GM23338 (cell line): ENCODE measurements around the gene SLC6A18. TPM values are rescaled to one million over a fixed set of nuclear protein-coding genes. Genes with fewer than 3 reads are reported as not detected.

Experiments
- ATAC-seq: fragments of 200-7000 bp; cut with Tn5 transposase; 3 replicates; pipeline ENCODE4 v1.9.1; 2020
- DNase-seq: peaks from one replicate; pipeline ENCODE4 v3.0.0-alpha.2; 2015; ENCODE audit warnings: low spot score
- H2AFZ ChIP-seq: fragments of 200-600 bp; sonication (generic); 2 replicates; pipeline ENCODE4 v1.8.0; 2016; ENCODE audit warnings: antibody characterized with exemption, mild to moderate bottlenecking, moderate library complexity
- H3F3A ChIP-seq: fragments of 200-600 bp; sonication (generic); replicated peaks from 2 replicates; pipeline ENCODE4 v1.8.0; 2017; ENCODE audit warnings: antibody characterized with exemption, mixed run types, low read depth
- H3K27ac ChIP-seq: fragments of 200-600 bp; sonication (generic); 2 replicates; pipeline ENCODE4 v1.6.1; 2016; ENCODE audit warnings: low read depth
- H3K27me3 ChIP-seq: fragments of 200-600 bp; sonication (generic); 2 replicates; pipeline ENCODE4 v1.8.0; 2016; ENCODE audit warnings: mild to moderate bottlenecking, mixed run types, moderate library complexity; ENCODE audit not compliant: insufficient read depth
- H3K36me3 ChIP-seq: fragments of 200-600 bp; sonication (generic); 2 replicates; pipeline ENCODE4 v1.8.0; 2016; ENCODE audit warnings: mild to moderate bottlenecking; ENCODE audit not compliant: insufficient read depth
- H3K4me1 ChIP-seq: fragments of 200-600 bp; sonication (generic); 2 replicates; pipeline ENCODE4 v1.8.0; 2016; ENCODE audit warnings: mild to moderate bottlenecking, moderate library complexity; ENCODE audit not compliant: insufficient read depth
- H3K4me2 ChIP-seq: fragments of 200-600 bp; sonication (generic); 2 replicates; pipeline ENCODE4 v1.7.1; 2017; ENCODE audit warnings: mixed run types
- H3K4me3 ChIP-seq: fragments of 200-600 bp; sonication (generic); 2 replicates; pipeline ENCODE4 v1.6.1; 2016; ENCODE audit warnings: mixed run types
- H3K79me2 ChIP-seq: fragments of 200-600 bp; sonication (generic); replicated peaks from 2 replicates; pipeline ENCODE4 v1.8.0; 2017; ENCODE audit warnings: mild to moderate bottlenecking; ENCODE audit not compliant: insufficient read depth
- H3K9me2 ChIP-seq: fragments of 200-600 bp; sonication (generic); 2 replicates; pipeline ENCODE4 v1.8.0; 2017; ENCODE audit not compliant: insufficient read depth
- H4K20me1 ChIP-seq: fragments of 200-600 bp; sonication (generic); replicated peaks from 2 replicates; pipeline ENCODE4 v1.8.0; 2017; ENCODE audit warnings: mild to moderate bottlenecking; ENCODE audit not compliant: insufficient read depth
- H3K27ac Mint-ChIP-seq: 2 replicates; pipeline ENCODE4 v1.8.0; 2020; ENCODE audit warnings: inconsistent platforms, mild to moderate bottlenecking, moderate library complexity, mixed read lengths
- H3K27me3 Mint-ChIP-seq: 3 replicates; pipeline ENCODE4 v1.8.0; 2022; ENCODE audit warnings: low read depth, mild to moderate bottlenecking, moderate library complexity, mixed read lengths, inconsistent platforms; ENCODE audit not compliant: insufficient read depth, poor library complexity
- H3K36me3 Mint-ChIP-seq: 3 replicates; pipeline ENCODE4 v1.8.0; 2021; ENCODE audit warnings: low read depth, mild to moderate bottlenecking, inconsistent platforms, moderate library complexity, mixed read lengths
- H3K4me1 Mint-ChIP-seq: 3 replicates; pipeline ENCODE4 v1.8.0; 2020; ENCODE audit warnings: mild to moderate bottlenecking, inconsistent platforms, mixed read lengths
- H3K4me3 Mint-ChIP-seq: 3 replicates; pipeline ENCODE4 v1.8.0; 2021; ENCODE audit warnings: moderate library complexity, mild to moderate bottlenecking, inconsistent platforms, mixed read lengths
- H3K9me3 Mint-ChIP-seq: 3 replicates; pipeline ENCODE4 v1.8.0; 2020; ENCODE audit warnings: moderate library complexity, mild to moderate bottlenecking, inconsistent platforms, mixed read lengths
- EZH2 ChIP-seq: fragments of 200-600 bp; sonication (generic); IDR thresholded peaks from one replicate; pipeline ENCODE4 v1.8.0; 2017; ENCODE audit warnings: antibody characterized with exemption, mild to moderate bottlenecking, low read depth; ENCODE audit not compliant: unreplicated experiment
- EZH2phosphoT487 ChIP-seq: fragments of 200-600 bp; sonication (generic); IDR thresholded peaks from one replicate; pipeline ENCODE4 v1.8.1; 2018; ENCODE audit warnings: antibody characterized with exemption; ENCODE audit not compliant: unreplicated experiment
- POLR2AphosphoS5 ChIP-seq: IDR thresholded peaks from 2 replicates; pipeline ENCODE4 v1.6.1; 2016; ENCODE audit warnings: antibody characterized with exemption, low read depth
- ZNF114 ChIP-seq: fragments of 250-450 bp; sonication (Bioruptor Pico); IDR thresholded peaks from 2 replicates; pipeline ENCODE4 v1.5.0; 2020; ENCODE audit warnings: mild to moderate bottlenecking, moderate library complexity
- ZNF331 ChIP-seq: fragments of 250-450 bp; sonication (Bioruptor Pico); IDR thresholded peaks from 2 replicates; pipeline ENCODE4 v1.5.0; 2020; ENCODE audit warnings: low read depth, mild to moderate bottlenecking, moderate library complexity
- polyA plus RNA-seq: library from polyadenylated mRNA; unstranded; fragments of >200 nt; fragmentation: Nextera tagmentation; extraction: Ambion mirVana; gene quantifications from 2 replicates; pipeline ENCODE4 v1.2.1, GENCODE V29; 2016
- total RNA-seq: library from RNA; depleted of rRNA; stranded (reverse); fragments of >200 nt; shearing (Covaris generic); gene quantifications from 2 replicates; pipeline ENCODE4 v1.2.3, GENCODE V29; 2014
- TF ChIP-seq, protein P1 (sequence below): IDR thresholded peaks from one replicate; pipeline ENCODE4 v1.6.1; 2018; ENCODE audit warnings: antibody characterized with exemption; ENCODE audit not compliant: unreplicated experiment
- TF ChIP-seq, protein P2 (sequence below), 2 experiments: fragments of 200-600 bp in 1 of 2; sonication (generic) in 1 of 2; conservative IDR thresholded peaks; 2 replicates each; pipeline versions ENCODE4 v1.5.1 to v1.6.1; 2016 to 2017; ENCODE audit warnings: antibody characterized with exemption in 2 of 2, low read depth in 2 of 2, mild to moderate bottlenecking in 2 of 2, moderate library complexity in 1 of 2
- TF ChIP-seq, protein P3 (sequence below): fragments of 250-450 bp; sonication (Bioruptor Pico); IDR thresholded peaks from 2 replicates; pipeline ENCODE4 v1.5.0; 2020; ENCODE audit warnings: mild to moderate bottlenecking, moderate library complexity

The SLC6A18 gene
- total and polyA plus RNA-seq, 2 experiments from 2014 or later: not detected

- no peaks in the 10 kb centered on the region; the same call in 1 of the 2 replicates for H4K20me1 ChIP-seq
- H3K4me3 ChIP-seq: no peak overlapping the region
- H3K27ac ChIP-seq: no peak overlapping the region
- no peaks in the 10 kb centered on the region for H3K79me2 ChIP-seq
- DNase-seq: no peak
- no peak for TF ChIP-seq ZNF114 (CRISPR knock-in tag)
- TF ChIP-seq, protein P1, sequence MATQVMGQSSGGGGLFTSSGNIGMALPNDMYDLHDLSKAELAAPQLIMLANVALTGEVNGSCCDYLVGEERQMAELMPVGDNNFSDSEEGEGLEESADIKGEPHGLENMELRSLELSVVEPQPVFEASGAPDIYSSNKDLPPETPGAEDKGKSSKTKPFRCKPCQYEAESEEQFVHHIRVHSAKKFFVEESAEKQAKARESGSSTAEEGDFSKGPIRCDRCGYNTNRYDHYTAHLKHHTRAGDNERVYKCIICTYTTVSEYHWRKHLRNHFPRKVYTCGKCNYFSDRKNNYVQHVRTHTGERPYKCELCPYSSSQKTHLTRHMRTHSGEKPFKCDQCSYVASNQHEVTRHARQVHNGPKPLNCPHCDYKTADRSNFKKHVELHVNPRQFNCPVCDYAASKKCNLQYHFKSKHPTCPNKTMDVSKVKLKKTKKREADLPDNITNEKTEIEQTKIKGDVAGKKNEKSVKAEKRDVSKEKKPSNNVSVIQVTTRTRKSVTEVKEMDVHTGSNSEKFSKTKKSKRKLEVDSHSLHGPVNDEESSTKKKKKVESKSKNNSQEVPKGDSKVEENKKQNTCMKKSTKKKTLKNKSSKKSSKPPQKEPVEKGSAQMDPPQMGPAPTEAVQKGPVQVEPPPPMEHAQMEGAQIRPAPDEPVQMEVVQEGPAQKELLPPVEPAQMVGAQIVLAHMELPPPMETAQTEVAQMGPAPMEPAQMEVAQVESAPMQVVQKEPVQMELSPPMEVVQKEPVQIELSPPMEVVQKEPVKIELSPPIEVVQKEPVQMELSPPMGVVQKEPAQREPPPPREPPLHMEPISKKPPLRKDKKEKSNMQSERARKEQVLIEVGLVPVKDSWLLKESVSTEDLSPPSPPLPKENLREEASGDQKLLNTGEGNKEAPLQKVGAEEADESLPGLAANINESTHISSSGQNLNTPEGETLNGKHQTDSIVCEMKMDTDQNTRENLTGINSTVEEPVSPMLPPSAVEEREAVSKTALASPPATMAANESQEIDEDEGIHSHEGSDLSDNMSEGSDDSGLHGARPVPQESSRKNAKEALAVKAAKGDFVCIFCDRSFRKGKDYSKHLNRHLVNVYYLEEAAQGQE: no peak
- TF ChIP-seq, protein P2, sequence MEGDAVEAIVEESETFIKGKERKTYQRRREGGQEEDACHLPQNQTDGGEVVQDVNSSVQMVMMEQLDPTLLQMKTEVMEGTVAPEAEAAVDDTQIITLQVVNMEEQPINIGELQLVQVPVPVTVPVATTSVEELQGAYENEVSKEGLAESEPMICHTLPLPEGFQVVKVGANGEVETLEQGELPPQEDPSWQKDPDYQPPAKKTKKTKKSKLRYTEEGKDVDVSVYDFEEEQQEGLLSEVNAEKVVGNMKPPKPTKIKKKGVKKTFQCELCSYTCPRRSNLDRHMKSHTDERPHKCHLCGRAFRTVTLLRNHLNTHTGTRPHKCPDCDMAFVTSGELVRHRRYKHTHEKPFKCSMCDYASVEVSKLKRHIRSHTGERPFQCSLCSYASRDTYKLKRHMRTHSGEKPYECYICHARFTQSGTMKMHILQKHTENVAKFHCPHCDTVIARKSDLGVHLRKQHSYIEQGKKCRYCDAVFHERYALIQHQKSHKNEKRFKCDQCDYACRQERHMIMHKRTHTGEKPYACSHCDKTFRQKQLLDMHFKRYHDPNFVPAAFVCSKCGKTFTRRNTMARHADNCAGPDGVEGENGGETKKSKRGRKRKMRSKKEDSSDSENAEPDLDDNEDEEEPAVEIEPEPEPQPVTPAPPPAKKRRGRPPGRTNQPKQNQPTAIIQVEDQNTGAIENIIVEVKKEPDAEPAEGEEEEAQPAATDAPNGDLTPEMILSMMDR (conservative IDR thresholded peaks at IDR 0.05; ENCODE audit: low read depth in 2 of 2): no peak
- no peak for TF ChIP-seq EZH2
- TF ChIP-seq ZNF331 (CRISPR knock-in tag): no peak
- no peak for TF ChIP-seq POLR2AphosphoS5
- TF ChIP-seq, protein P3, sequence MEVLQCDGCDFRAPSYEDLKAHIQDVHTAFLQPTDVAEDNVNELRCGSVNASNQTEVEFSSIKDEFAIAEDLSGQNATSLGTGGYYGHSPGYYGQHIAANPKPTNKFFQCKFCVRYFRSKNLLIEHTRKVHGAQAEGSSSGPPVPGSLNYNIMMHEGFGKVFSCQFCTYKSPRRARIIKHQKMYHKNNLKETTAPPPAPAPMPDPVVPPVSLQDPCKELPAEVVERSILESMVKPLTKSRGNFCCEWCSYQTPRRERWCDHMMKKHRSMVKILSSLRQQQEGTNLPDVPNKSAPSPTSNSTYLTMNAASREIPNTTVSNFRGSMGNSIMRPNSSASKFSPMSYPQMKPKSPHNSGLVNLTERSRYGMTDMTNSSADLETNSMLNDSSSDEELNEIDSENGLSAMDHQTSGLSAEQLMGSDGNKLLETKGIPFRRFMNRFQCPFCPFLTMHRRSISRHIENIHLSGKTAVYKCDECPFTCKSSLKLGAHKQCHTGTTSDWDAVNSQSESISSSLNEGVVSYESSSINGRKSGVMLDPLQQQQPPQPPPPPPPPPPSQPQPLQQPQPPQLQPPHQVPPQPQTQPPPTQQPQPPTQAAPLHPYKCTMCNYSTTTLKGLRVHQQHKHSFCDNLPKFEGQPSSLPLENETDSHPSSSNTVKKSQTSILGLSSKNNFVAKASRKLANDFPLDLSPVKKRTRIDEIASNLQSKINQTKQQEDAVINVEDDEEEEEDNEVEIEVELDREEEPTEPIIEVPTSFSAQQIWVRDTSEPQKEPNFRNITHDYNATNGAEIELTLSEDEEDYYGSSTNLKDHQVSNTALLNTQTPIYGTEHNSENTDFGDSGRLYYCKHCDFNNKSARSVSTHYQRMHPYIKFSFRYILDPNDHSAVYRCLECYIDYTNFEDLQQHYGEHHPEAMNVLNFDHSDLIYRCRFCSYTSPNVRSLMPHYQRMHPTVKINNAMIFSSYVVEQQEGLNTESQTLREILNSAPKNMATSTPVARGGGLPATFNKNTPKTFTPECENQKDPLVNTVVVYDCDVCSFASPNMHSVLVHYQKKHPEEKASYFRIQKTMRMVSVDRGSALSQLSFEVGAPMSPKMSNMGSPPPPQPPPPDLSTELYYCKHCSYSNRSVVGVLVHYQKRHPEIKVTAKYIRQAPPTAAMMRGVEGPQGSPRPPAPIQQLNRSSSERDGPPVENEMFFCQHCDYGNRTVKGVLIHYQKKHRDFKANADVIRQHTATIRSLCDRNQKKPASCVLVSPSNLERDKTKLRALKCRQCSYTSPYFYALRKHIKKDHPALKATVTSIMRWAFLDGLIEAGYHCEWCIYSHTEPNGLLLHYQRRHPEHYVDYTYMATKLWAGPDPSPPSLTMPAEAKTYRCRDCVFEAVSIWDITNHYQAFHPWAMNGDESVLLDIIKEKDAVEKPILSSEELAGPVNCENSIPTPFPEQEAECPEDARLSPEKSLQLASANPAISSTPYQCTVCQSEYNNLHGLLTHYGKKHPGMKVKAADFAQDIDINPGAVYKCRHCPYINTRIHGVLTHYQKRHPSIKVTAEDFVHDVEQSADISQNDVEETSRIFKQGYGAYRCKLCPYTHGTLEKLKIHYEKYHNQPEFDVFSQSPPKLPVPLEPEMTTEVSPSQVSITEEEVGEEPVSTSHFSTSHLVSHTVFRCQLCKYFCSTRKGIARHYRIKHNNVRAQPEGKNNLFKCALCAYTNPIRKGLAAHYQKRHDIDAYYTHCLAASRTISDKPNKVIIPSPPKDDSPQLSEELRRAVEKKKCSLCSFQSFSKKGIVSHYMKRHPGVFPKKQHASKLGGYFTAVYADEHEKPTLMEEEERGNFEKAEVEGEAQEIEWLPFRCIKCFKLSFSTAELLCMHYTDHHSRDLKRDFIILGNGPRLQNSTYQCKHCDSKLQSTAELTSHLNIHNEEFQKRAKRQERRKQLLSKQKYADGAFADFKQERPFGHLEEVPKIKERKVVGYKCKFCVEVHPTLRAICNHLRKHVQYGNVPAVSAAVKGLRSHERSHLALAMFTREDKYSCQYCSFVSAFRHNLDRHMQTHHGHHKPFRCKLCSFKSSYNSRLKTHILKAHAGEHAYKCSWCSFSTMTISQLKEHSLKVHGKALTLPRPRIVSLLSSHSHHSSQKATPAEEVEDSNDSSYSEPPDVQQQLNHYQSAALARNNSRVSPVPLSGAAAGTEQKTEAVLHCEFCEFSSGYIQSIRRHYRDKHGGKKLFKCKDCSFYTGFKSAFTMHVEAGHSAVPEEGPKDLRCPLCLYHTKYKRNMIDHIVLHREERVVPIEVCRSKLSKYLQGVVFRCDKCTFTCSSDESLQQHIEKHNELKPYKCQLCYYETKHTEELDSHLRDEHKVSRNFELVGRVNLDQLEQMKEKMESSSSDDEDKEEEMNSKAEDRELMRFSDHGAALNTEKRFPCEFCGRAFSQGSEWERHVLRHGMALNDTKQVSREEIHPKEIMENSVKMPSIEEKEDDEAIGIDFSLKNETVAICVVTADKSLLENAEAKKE (CRISPR knock-in tag): no peak
- no peak for TF ChIP-seq EZH2phosphoT487
- Mint-ChIP-seq H3K4me3 (no peak overlapping the region), H3K27ac (no peak overlapping the region), H3K9me3 (no peaks in the 10 kb centered on the region; the same call in 2 of the 3 replicates), H3K4me1 (peaks cover 12% of the 10 kb centered on the region), H3K27me3 (peaks cover 7% of the 10 kb centered on the region), H3K36me3 (no peaks in the 10 kb centered on the region; the same call in 2 of the 3 replicates)
- no peak overlapping the region for H3K4me2 ChIP-seq
- ATAC-seq: no peak
- no peaks in the 10 kb centered on the region for H3K9me2 ChIP-seq
- no peaks in the 10 kb centered on the region for H3F3A ChIP-seq
- H2AFZ ChIP-seq: no peak overlapping the region
- no peaks in the 10 kb centered on the region for H3K27me3 ChIP-seq
- H3K4me1 ChIP-seq: no peaks in the 10 kb centered on the region
- H3K36me3 ChIP-seq: no peaks in the 10 kb centered on the region
Measured at GRCh38 chr5:1208221-1208742, 16.9 kb upstream of the SLC6A18 start.
